Heart left ventricle (tissue), 16 donors: ENCODE results near the gene NKX3-2. TPM values are rescaled to one million over a fixed set of nuclear protein-coding genes. Genes with fewer than 3 reads are reported as not detected.

Source experiments
- ATAC-seq, 4 donors: fragments of 200-7000 bp; cut with Tn5 transposase; one replicate each; pipeline ENCODE4 v1.9.1; 2020 to 2022; ENCODE audit warnings: moderate library complexity in 4 of 4, mild to moderate bottlenecking in 3 of 4, moderate number of reproducible peaks in 1 of 4
- DNase-seq, 5 donors: peaks; one replicate each; pipeline ENCODE4 v3.0.0-alpha.2; 2020
- H3K27ac ChIP-seq, 12 donors: fragments of 200-600 bp; sonication (generic) in 4 of 12; one replicate each; pipeline versions ENCODE4 v1.5.0 to v1.8.0; 2016 to 2022; ENCODE audit warnings: mild to moderate bottlenecking in 2 of 12
- H3K27me3 ChIP-seq, 9 donors: fragments of 200-600 bp; sonication (generic) in 2 of 9; one replicate each; pipeline versions ENCODE4 v1.5.1 to v1.8.0; 2016 to 2022; ENCODE audit warnings: mild to moderate bottlenecking in 3 of 9
- H3K36me3 ChIP-seq, 9 donors: fragments of 200-600 bp; sonication (generic) in 2 of 9; one replicate each; pipeline versions ENCODE4 v1.5.0 to v1.8.0; 2018 to 2022; ENCODE audit warnings: mild to moderate bottlenecking in 2 of 9
- H3K4me1 ChIP-seq, 12 donors: fragments of 200-600 bp; sonication (generic) in 4 of 12; one replicate each; pipeline versions ENCODE4 v1.5.0 to v1.8.0; 2016 to 2022; ENCODE audit warnings: mild to moderate bottlenecking in 3 of 12
- H3K4me3 ChIP-seq, 12 donors: fragments of 200-600 bp; sonication (generic) in 4 of 12; one replicate each; pipeline versions ENCODE4 v1.5.0 to v1.8.0; 2017 to 2022; ENCODE audit warnings: mild to moderate bottlenecking in 9 of 12, moderate library complexity in 4 of 12
- H3K9me3 ChIP-seq, 12 donors: fragments of 200-600 bp; sonication (generic) in 4 of 12; one replicate each; pipeline versions ENCODE4 v1.5.0 to v1.8.0; 2016 to 2022; ENCODE audit warnings: mild to moderate bottlenecking in 1 of 12
- CTCF ChIP-seq, 12 donors: fragments of 200-600 bp; sonication (generic) in 4 of 12; IDR thresholded peaks; one replicate each; pipeline versions ENCODE4 v1.5.0 to v1.8.0; 2018 to 2022; ENCODE audit warnings: antibody characterized with exemption in 12 of 12, mild to moderate bottlenecking in 5 of 12
- POLR2A ChIP-seq, 2 donors: fragments of 450-650 bp; IDR thresholded peaks; one replicate each; pipeline ENCODE4 v1.6.1; 2017; ENCODE audit warnings: antibody characterized with exemption in 2 of 2, mild to moderate bottlenecking in 2 of 2, moderate library complexity in 2 of 2
- WGBS, 4 donors: extraction: QIAGEN DNeasy Blood & Tissue Kit in 2 of 4; methylation state at CpG; one replicate each; pipeline versions ENCODE4 v1.1.5 to v1.1.7; 2013 to 2018; 5-methylcytosine and 5-hydroxymethylcytosine counted together
- intact Hi-C, 10 donors: fragments of 100-400 bp; cut with DNase I; formaldehyde crosslinking; loops; one replicate each; pipeline versions ENCODE4 v1.11.1 to v1.14.2; 2022
- polyA plus RNA-seq, 2 donors: library from polyadenylated mRNA; stranded (reverse); fragments of 200-250 nt; gene quantifications; one replicate each; pipeline ENCODE4 v1.2.3, GENCODE V29; 2013
- total RNA-seq, 9 donors: library from RNA; depleted of rRNA in 2 of 9; stranded (reverse); fragments of >200 nt in 2 of 9; fragmentation: NEBNext Ultra II Directional in 3 of 9; extraction: Animal tissue kit (Norgen Biotek cat#: 25700) in 3 of 9; gene quantifications; one replicate each; pipeline versions ENCODE4 v1.1.0 to v1.2.4, GENCODE V29; 2016 to 2023
- donor health status: ischemic (EF 13 %, LVEDD 7.1; RV severe dilation, severe dysfunction).
- donor health status: healthy with polysubstance abuse.
- donor health status: DM: no; HTN: yes; CAD: no.
- donor health status: DM: no; HTN: no; CAD: no.
- donor health status: ischemic (EF 25% LVEDD 6.9; RV normal size, moderate dysfunction).
- donor health status: ischemic (EF 25% LVEDD 5.7; RV mildly dilated, moderate dysfunction).
- donor health status: healthy.
- donor health status: DM: yes; HTN: yes; CAD: no.
- donor health status: ischemic (EF 35%, LVEDD 5.7; RV mildly dilated, moderate dysfunction).
- donor health status: nonischemic (EF 11% LVEDD 7.7; RV severe dilation, severe dysfunction).
- donor health status: DM: yes; HTN: yes; CAD: no.
- donor health status: PGD.
- donor health status: ischemic (EF 29% LVEDD 5.4; RV normal size, mild dysfunction).
- donor health status: nonischemic (EF 23%, LVEDD 6.1; RV moderate dilation, normal function).

The NKX3-2 gene
- total and polyA plus RNA-seq, 11 donors: 0.11 to 0.25 (median 0.16) TPM; not detected in 8

- TF ChIP-seq POLR2A (IDR thresholded peaks at IDR 0.05): no peak
- no peak for TF ChIP-seq CTCF (IDR thresholded peaks at IDR 0.05)
- H3K4me3 ChIP-seq: no peak overlapping the region
- intact Hi-C loops: no loop called here
- ATAC-seq: no peak
- H3K27ac ChIP-seq: no peak overlapping the region
- DNase-seq: no peak
- peaks cover 0 to 31% (median 4%) of the 10 kb centered on the region in 12 donors for H3K4me1 ChIP-seq
- peaks cover 57 to 100% (median 96%) of the 10 kb centered on the region in 9 donors for H3K27me3 ChIP-seq
- no peaks in the 10 kb centered on the region for H3K36me3 ChIP-seq
- peaks cover 0 to 9% (median 4%) of the 10 kb centered on the region in 12 donors for H3K9me3 ChIP-seq
- 6% methylated on average over 36 to 37 of the region's 37 CpGs for WGBS, 4 donors
Observed at GRCh38 chr4:13529128-13529919, 15.0 kb downstream of the NKX3-2 start.

GRCh38 chr4:13528821-13529127 lies 15.5 kb downstream of the NKX3-2 start:
- WGBS, 4 donors: 2 to 6% (median 5%) methylated on average over 5 of the region's 5 CpGs
- Histone ChIP-seq H3K27me3 (peaks cover 57 to 100% (median 96%) of the 10 kb centered on the region in 9 donors), H3K4me3 (no peak overlapping the region), H3K36me3 (no peaks in the 10 kb centered on the region), H3K9me3 (peaks cover 0 to 15% (median 9%) of the 10 kb centered on the region in 12 donors), H3K27ac (no peak overlapping the region), H3K4me1 (peaks cover 0 to 31% (median 4%) of the 10 kb centered on the region in 12 donors)
- DNase-seq (no peak), ATAC-seq (no peak)
- intact Hi-C loops: no loop called here
- TF ChIP-seq POLR2A (IDR thresholded peaks at IDR 0.05): no peak
- no peak for TF ChIP-seq CTCF (IDR thresholded peaks at IDR 0.05)

- intact Hi-C loops: no loop called here
- 4 to 5% (median 4%) methylated on average over 22 to 35 of the region's 35 CpGs for WGBS, 4 donors
- H3K4me3 ChIP-seq: no peak overlapping the region
- peaks cover 0 to 31% (median 4%) of the 10 kb centered on the region in 12 donors for H3K4me1 ChIP-seq
- peaks cover 57 to 100% (median 98%) of the 10 kb centered on the region in 9 donors for H3K27me3 ChIP-seq
- no peaks in the 10 kb centered on the region for H3K36me3 ChIP-seq
- TF ChIP-seq POLR2A (IDR thresholded peaks at IDR 0.05) (no peak), CTCF (IDR thresholded peaks at IDR 0.05) (no peak)
- ATAC-seq (peak in 1 of 4 donors; percentile 33), DNase-seq (no peak)
- peaks cover 0 to 18% (median 10%) of the 10 kb centered on the region in 12 donors for H3K9me3 ChIP-seq
- no peak overlapping the region for H3K27ac ChIP-seq
Observed at GRCh38 chr4:13527981-13528820, 16.1 kb downstream of the NKX3-2 start.
